ENCODE results near the gene RAB40C. TPM values are rescaled to one million over a fixed set of nuclear protein-coding genes. Genes with fewer than 3 reads are reported as not detected.

The RAB40C gene
- total RNA-seq, 2 donors from 2014 or later: 12.1 to 13.0 TPM

DNA sequence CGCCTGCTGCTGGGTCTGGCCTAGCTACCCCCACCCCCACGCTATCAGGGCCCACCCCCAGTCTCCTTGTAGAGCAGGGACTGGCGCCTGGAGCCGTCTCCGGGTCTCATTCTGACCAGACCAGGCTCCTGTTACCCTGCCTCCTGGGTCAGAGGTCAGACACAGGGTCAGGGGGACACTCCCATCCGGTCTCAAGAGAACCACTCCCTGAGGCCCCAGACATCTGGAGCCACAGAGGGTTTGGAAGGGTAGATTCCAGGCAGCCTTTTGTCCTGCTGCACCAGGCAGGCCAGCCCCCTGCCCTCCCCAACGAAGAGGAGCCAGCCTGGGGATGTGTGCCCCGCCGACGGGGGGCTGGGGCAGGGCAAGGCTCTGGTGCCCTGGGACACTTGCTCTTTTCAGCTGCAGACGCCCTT lies 40.0 kb downstream of the RAB40C start:
- no peak for DNase-seq (ENCODE audit: low spot score in 2 of 2)
- Mint-ChIP-seq H3K27ac (no peak overlapping the region), H3K9me3 (no peaks in the 10 kb centered on the region), H3K36me3 (no peaks in the 10 kb centered on the region)
- no peak for ATAC-seq

DNA sequence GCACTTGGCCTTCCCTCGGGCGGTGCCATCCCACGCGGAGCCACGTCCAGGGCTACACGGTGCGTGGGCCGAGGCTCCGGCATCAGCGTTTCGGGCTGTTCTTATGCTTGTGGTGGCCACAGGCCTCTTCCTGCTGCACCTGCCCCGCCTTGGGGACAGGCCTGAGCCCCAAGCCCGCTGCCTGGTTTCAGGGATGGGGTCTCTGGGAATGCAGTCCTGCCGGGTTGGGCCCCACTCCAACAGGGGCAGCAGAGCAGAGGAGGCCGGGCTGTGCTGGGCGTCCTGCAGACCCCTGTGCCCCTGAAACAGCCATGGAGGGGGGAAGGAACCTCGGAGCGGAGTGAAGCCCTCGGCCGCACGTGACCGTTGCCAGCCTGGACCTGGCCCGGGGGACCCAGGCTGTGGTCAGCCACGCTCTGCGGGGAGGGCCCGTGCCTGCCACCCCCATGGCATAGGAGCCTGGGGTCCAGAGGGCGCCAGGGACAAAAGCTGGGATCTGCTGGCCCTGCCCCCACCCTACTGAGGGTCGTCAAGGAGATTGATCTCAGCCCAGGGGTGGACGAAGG lies 40.5 kb downstream of the RAB40C start:
- no peak overlapping the region for H3K27ac Mint-ChIP-seq
- no peaks in the 10 kb centered on the region for H3K9me3 Mint-ChIP-seq
- ATAC-seq (peak in 1 of 2 donors; percentile 5), DNase-seq (ENCODE audit: low spot score in 2 of 2) (no peak)
- no peaks in the 10 kb centered on the region for H3K36me3 Mint-ChIP-seq

DNA sequence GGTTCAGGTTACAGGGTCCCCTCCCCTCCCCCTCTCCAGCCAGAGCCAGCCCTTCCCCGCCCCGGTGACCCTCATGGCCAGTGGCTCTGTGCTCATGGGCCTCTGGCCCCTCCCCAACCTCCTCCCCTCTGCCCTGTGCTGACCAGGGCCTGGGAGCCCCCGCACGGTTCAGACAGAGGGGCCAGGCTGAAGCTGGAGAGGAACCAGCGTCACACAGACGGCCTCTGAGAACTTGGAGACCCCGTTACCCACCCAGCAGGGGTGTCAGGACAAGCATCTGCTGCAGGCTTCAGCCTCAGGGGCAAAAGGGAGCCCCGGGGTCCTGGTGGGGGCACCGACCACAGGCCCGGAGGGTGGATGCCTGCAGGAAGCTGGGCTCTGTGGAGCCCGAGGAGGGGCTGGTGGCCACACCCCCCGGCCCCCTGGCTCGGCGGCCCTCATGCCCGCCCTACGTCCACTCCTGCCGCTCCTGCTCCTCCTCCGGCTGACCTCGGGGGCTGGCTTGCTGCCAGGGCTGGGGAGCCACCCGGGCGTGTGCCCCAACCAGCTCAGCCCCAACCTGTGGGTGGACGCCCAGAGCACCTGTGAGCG lies 41.0 kb downstream of the RAB40C start, which contains the start of gene WFIKKN1:
WFIKKN1 (plus strand) TSS at position 171 of the 591 bp plus-strand sequence; CDS start at position 440, 269 bp downstream.
- Mint-ChIP-seq H3K27ac (no peak within 1 kb of the TSS), H3K36me3 (no peaks in the 10 kb centered on the region), H3K9me3 (no peaks in the 10 kb centered on the region)
- no peak for ATAC-seq
- no peak for DNase-seq (ENCODE audit: low spot score in 2 of 2)

DNA sequence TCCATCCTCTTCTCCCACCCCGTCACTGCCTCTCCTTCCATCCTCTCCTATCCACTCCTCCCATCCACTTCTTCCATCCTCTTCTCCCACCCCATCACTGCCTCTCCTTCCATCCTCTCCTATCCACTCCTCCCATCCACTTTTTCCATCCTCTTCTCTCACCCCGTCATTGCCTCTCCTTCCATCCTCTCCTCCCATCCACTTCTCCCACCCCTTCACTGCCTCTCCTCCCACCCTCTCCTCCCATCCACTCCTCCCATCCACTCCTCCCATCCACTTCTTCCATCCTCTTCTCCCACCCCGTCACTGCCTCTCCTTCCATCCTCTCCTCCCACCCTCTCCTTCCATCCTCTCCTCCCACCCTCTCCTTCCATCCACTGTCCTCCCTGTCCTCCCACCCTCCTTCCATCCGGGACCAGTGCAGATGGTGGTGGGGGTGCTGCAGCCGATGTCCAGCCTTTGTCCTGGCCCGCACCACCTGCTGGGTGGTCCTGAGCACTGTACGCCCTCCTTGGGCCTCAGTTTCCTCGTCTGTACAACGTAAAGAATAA lies 42.0 kb downstream of the RAB40C start:
- Mint-ChIP-seq H3K9me3 (no peaks in the 10 kb centered on the region), H3K36me3 (peaks cover 0 to 5% of the 10 kb centered on the region in 2 donors), H3K27ac (no peak overlapping the region)
- no peak for DNase-seq (ENCODE audit: low spot score in 2 of 2)
- ATAC-seq: no peak

DNA sequence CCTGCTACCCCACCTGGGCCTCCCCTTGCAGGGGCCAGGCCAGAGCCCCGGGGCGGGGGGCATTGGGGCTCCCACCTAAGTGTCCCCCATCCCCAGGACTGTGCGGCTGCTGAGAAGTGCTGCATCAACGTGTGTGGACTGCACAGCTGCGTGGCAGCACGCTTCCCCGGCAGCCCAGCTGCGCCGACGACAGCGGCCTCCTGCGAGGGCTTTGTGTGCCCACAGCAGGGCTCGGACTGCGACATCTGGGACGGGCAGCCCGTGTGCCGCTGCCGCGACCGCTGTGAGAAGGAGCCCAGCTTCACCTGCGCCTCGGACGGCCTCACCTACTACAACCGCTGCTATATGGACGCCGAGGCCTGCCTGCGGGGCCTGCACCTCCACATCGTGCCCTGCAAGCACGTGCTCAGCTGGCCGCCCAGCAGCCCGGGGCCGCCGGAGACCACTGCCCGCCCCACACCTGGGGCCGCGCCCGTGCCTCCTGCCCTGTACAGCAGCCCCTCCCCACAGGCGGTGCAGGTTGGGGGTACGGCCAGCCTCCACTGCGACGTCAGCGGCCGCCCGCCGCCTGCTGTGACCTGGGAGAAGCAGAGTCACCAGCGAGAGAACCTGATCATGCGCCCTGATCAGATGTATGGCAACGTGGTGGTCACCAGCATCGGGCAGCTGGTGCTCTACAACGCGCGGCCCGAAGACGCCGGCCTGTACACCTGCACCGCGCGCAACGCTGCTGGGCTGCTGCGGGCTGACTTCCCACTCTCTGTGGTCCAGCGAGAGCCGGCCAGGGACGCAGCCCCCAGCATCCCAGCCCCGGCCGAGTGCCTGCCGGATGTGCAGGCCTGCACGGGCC lies 42.8 kb downstream of the RAB40C start:
- no peak for ATAC-seq
- DNase-seq (ENCODE audit: low spot score in 2 of 2): no peak
- no peak overlapping the region for H3K27ac Mint-ChIP-seq
- peaks cover 0 to 5% of the 10 kb centered on the region in 2 donors for H3K36me3 Mint-ChIP-seq
- H3K9me3 Mint-ChIP-seq: no peaks in the 10 kb centered on the region

DNA sequence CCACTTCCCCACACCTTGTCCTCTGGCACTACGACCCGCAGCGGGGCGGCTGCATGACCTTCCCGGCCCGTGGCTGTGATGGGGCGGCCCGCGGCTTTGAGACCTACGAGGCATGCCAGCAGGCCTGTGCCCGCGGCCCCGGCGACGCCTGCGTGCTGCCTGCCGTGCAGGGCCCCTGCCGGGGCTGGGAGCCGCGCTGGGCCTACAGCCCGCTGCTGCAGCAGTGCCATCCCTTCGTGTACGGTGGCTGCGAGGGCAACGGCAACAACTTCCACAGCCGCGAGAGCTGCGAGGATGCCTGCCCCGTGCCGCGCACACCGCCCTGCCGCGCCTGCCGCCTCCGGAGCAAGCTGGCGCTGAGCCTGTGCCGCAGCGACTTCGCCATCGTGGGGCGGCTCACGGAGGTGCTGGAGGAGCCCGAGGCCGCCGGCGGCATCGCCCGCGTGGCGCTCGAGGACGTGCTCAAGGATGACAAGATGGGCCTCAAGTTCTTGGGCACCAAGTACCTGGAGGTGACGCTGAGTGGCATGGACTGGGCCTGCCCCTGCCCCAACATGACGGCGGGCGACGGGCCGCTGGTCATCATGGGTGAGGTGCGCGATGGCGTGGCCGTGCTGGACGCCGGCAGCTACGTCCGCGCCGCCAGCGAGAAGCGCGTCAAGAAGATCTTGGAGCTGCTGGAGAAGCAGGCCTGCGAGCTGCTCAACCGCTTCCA lies 43.6 kb downstream of the RAB40C start:
- ATAC-seq (no peak), DNase-seq (ENCODE audit: low spot score in 2 of 2) (peak in 1 of 2 donors; percentile 58)
- no peaks in the 10 kb centered on the region for H3K9me3 Mint-ChIP-seq
- peaks cover 0 to 5% of the 10 kb centered on the region in 2 donors for H3K36me3 Mint-ChIP-seq
- H3K27ac Mint-ChIP-seq: no peak overlapping the region

DNA sequence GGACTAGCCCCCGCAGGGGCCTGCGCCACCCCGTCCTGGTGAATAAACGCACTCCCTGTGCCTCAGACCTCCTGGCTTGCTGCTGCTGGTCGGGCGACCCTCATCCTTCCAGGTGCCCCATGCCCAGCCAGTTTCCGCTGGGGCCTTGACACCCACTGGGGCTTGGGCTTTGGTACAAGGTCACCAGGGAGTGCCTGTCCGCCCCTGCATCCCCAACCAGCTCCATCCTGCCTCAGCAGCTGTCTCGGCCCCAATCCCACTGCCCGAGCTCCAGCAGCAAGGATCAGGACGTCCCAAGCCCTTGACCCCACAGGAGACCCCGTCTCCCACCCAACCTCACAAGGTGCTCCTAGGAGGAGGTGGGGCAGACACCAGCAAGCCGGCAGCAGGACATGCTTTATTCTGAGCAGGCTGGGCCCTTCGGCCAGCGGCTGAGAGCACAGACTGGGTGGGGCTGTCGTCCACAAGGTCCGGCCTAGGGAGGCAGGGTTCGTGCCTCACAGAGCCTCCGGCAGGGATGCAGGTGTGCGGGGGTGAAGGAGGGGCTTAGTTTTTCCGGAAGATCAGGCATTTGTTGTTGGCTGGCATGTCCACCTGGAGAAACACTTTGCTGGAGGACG lies 44.3 kb downstream of the RAB40C start:
- H3K36me3 Mint-ChIP-seq: peaks cover 0 to 5% of the 10 kb centered on the region in 2 donors

DNA sequence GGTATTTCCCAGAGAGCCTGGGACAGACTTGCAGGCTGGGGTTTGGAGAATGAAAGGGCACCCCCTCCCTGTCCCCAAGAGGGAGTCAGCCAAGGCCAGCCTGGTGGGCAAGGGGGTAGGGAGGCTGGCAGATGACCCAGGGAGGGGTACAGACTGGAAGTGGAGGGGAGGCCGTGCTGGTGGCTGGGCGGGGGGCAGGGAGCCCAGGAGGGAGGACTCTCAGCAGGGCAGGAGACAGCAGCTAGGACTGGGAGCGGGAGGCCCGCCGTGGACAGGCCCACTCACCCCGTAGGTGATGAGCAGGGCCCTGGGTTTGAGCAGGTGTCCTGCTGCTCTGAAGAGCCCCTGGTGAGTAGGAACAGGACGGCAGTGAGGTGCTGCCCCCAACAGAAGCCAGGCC lies 45.1 kb downstream of the RAB40C start:
- H3K9me3 Mint-ChIP-seq: no peaks in the 10 kb centered on the region
- no peak for DNase-seq (ENCODE audit: low spot score in 2 of 2)
- ATAC-seq: no peak
- H3K36me3 Mint-ChIP-seq: peaks cover 0 to 5% of the 10 kb centered on the region in 2 donors
- peak overlapping the region in 1 of 2 donors; percentile 16 for H3K27ac Mint-ChIP-seq

More for the DNA sequence above, 44.3 kb downstream of the RAB40C start:
- no peak for DNase-seq (ENCODE audit: low spot score in 2 of 2)
- ATAC-seq: no peak
- Mint-ChIP-seq H3K27ac (no peak overlapping the region), H3K9me3 (no peaks in the 10 kb centered on the region)

DNA sequence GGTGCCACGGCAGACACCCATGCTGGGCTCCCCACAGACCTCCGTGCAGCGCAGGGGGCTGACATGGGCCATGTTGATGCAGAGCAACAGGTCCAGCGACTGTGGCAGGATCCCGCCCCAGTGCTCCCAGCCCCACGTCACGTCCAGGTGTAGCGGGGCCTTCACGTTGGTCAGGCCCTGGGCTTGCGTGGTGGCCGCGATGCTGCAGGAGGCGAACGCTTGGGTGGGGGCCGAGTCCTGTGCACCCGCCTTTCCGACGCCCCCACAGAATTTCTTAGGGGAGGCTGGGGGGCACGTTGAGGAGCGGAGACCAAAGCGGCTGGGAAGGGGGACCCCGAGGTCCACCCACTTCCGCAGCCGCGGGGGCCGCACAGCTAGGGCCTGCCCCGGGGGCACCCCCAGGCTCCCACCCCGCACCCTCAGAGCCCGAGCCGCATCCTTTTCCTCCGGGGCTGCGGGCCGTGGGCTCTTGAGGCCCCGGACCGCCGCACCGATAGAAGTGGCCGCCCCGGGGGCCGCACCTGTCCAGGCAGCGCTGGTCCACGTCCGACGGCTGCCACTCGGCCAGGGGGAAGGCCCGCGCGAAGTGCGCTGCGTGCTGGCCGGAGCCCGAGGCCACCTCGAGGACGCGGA lies 45.8 kb downstream of the RAB40C start:
- H3K9me3 Mint-ChIP-seq: no peaks in the 10 kb centered on the region
- peak overlapping the region in 1 of 2 donors; percentile 99 for H3K27ac Mint-ChIP-seq
- peaks cover 0 to 5% of the 10 kb centered on the region in 2 donors for H3K36me3 Mint-ChIP-seq
- peak; percentile 0 to 11 for ATAC-seq
- DNase-seq (ENCODE audit: low spot score in 2 of 2): peak in 1 of 2 donors; percentile 78

DNA sequence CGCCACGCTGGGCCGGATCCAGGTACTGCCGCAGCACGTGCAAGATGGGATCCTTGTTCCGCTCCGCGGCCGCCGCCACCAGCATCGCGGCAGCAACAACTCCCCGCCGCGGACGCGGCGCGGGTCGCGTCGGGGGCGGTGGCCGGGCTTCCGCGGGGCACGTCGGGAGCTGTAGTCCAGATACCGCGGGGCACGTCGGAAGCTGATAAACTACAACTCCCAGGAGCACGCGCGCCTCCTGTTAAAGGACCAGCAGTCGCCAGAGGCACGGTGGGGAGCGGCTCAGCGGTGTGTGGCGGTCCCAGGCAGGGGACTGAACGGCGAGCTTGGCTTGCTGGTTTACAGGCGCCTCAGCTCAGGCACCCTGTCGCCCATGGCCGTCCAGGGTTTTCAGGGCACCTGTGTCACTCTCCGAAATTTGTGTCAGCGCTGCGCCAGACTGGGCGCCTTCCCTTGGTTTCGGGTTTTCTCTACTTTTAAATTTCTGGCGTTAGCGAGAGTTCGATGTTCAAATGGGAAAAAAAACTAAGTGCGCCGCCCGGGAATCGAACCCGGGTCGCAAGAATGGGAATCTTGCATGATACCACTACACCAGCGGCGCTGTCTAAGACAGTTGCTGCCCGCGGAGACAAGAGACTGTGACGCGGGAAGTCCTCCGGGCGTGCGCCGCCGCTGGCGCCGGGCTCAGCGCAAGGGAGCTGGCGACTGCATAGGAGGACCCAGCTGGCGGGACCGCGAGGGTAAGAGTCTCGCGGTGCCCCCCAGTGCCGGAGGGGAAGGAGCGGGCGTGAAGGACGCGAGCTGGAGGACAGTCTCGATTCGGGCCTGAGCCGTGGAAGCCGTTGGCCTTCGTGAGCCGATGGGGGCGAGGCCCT lies 46.6 kb downstream of the RAB40C start, which contains the start of gene METTL26:
METTL26 (minus strand) TSS at position 100 of the 875 bp plus-strand sequence; CDS start at position 85, 15 bp downstream.
- ATAC-seq: peak; percentile 87
- peaks cover 0 to 5% of the 10 kb centered on the region in 2 donors for H3K36me3 Mint-ChIP-seq
- peak within 1 kb of the TSS; percentile 99 to 100 for H3K27ac Mint-ChIP-seq
- H3K9me3 Mint-ChIP-seq: no peaks in the 10 kb centered on the region
- DNase-seq (ENCODE audit: low spot score in 2 of 2): peak; percentile 93 to 95

DNA sequence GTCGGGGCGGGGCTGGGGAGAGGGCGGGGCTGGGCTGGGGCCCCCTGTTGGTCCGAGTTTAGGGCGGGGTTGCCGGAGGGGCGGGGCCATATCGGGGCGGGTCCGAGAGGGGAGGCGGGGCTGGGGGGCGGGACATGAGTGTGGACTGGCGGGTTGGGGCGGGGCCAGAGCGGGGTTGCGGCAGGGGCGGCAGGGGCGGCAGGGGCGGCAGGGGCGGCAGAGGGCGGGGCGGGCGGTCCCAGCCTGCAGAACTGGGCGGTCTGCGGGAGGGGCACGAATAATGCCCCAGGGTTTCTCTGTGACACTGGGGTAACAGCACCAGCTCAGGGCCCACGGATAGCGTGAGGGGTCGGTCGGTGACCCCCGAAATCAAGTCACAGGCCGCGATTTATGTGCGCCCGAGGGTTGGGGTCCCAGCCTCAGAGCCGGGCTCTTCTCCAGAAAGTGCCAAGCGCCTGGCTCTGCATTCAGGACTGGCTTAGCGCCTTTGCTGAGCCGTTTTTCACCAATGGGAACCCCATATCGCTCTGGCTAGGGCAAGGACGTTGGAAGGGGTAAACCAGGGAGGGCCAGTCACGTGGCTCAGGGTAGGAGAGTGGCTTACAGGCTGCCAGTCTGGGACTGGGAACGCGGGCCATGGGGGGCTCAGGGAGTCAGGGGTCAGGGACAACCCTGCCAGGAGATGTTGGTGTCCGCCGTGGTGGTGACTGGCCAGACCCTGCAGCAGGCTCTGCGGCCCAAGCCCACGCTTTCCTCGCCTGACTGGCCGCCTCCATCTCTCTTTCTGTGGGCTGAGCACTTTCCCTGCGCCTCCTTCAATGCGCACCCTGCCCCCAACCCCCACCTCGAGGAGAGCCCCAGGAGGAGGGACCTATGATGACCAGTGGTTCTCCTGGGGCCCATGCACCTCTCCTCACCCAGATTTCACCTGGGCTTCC lies 47.5 kb downstream of the RAB40C start:
- H3K9me3 Mint-ChIP-seq: no peaks in the 10 kb centered on the region
- DNase-seq (ENCODE audit: low spot score in 2 of 2) (no peak), ATAC-seq (no peak)
- H3K27ac Mint-ChIP-seq: peak overlapping the region; percentile 99 to 100
- peaks cover 0 to 5% of the 10 kb centered on the region in 2 donors for H3K36me3 Mint-ChIP-seq

DNA sequence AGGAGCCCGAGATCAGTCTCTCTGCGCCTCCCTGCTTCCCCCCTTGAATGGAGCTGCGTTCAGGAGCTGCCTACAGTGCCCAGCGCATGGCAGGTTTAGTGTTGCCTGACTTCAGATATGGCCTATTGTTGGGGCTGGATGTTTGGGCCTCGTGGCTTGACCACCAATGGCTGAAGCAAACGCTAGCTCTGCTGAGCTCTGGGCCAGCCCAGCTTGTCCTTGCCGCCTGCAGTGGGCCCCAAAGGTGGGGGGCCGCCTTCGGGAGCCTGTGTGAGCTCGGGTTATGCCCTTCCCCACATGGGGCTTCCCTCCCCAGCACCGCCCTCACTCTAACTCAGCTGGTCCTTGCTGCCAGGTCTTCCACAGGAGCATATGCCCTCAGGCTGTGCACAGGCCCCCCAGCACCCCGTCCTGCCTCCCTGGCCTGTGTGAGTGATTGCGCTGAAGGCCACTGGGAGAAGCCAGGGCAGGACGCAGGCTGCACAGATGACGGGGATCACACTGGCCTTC lies 48.2 kb downstream of the RAB40C start:
- DNase-seq (ENCODE audit: low spot score in 2 of 2) (no peak), ATAC-seq (no peak)
- no peak overlapping the region for H3K27ac Mint-ChIP-seq
- H3K9me3 Mint-ChIP-seq: no peaks in the 10 kb centered on the region
- peaks cover 0 to 5% of the 10 kb centered on the region in 2 donors for H3K36me3 Mint-ChIP-seq

DNA sequence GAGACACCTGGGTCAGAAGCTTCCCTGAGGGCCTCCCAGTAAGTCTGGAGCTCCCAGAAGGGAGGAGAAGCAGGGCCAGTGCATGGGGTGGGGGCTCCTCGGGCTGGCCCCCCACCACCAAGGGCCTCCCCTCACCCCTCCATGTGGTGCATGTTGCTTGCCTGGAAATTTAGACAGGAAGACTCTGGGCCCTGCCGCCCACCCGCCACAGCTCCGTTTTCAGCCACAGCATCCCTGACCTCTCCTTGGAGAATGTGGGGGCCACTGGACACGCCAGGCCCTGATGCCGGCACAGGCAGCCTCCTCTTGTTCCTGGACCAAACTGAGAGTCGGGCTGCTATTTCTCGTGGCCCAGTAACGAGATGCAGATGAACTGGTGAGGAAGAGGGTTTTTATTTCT lies 49.0 kb downstream of the RAB40C start:
- Mint-ChIP-seq H3K27ac (no peak overlapping the region), H3K36me3 (peaks cover 0 to 5% of the 10 kb centered on the region in 2 donors), H3K9me3 (no peaks in the 10 kb centered on the region)
- DNase-seq (ENCODE audit: low spot score in 2 of 2) (no peak), ATAC-seq (no peak)

DNA sequence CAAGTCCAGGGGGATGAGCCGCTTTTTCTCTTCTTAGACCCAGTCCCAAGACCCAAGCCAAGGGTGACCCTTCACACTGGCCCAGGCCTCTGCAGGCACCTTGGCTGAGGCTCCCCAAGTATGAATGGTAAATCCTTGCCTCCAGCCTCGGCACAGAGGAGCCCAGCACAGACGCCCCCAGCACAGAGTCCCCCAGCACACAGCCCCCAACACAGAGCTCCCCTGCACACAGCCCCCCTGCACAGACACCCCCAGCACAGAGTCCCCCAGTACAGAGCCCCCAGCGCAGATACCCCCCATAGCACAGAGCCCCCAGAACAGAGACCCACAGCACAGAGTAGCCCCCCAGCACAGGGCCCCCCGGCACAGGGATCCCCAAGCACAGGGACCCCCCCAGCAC lies 50.7 kb downstream of the RAB40C start:
- DNase-seq (ENCODE audit: low spot score in 2 of 2) (no peak), ATAC-seq (no peak)
- no peaks in the 10 kb centered on the region for H3K9me3 Mint-ChIP-seq
- no peak overlapping the region for H3K27ac Mint-ChIP-seq
- peaks cover 0 to 5% of the 10 kb centered on the region in 2 donors for H3K36me3 Mint-ChIP-seq
